Endothelial cell (in vitro differentiated cells): Measurements from ENCODE around the gene TBC1D13. TPM values are rescaled to one million over a fixed set of nuclear protein-coding genes. Genes with fewer than 3 reads are reported as not detected.

Experiments used
- DNase-seq: peaks from one replicate; pipeline ENCODE4 v3.0.0; 2021; ENCODE audit warnings: low spot score
- H3K27ac Mint-ChIP-seq: one replicate; pipeline ENCODE4 v1.8.0; 2021; ENCODE audit warnings: mixed read lengths, inconsistent platforms; ENCODE audit not compliant: unreplicated experiment
- H3K27me3 Mint-ChIP-seq: one replicate; pipeline ENCODE4 v1.8.0; 2021; ENCODE audit warnings: mild to moderate bottlenecking, moderate library complexity, mixed read lengths, inconsistent platforms; ENCODE audit not compliant: unreplicated experiment
- H3K36me3 Mint-ChIP-seq: one replicate; pipeline ENCODE4 v1.8.0; 2021; ENCODE audit warnings: mild to moderate bottlenecking, low read depth, mixed read lengths, inconsistent platforms; ENCODE audit not compliant: unreplicated experiment
- H3K4me1 Mint-ChIP-seq: one replicate; pipeline ENCODE4 v1.8.0; 2021; ENCODE audit warnings: mild to moderate bottlenecking, mixed read lengths, inconsistent platforms; ENCODE audit not compliant: unreplicated experiment
- H3K4me3 Mint-ChIP-seq: one replicate; pipeline ENCODE4 v1.8.0; 2021; ENCODE audit warnings: mild to moderate bottlenecking, mixed read lengths, inconsistent platforms; ENCODE audit not compliant: unreplicated experiment
- H3K9me3 Mint-ChIP-seq: one replicate; pipeline ENCODE4 v1.8.0; 2021; ENCODE audit warnings: mixed read lengths, inconsistent platforms; ENCODE audit not compliant: unreplicated experiment
- total RNA-seq: library from RNA; stranded (reverse); fragmentation: NEBNext Ultra II Directional; extraction: Animal tissue kit (Norgen Biotek cat#: 25700); gene quantifications from one replicate; pipeline ENCODE4 v1.2.1, GENCODE V29; 2021; ENCODE audit not compliant: unreplicated experiment
- TF ChIP-seq, protein P1 (sequence below): fragments of 200-600 bp; sonication (generic); IDR thresholded peaks from one replicate; pipeline ENCODE4 v1.5.0; 2021; ENCODE audit warnings: antibody characterized with exemption; ENCODE audit not compliant: unreplicated experiment

TBC1D13 gene
- total RNA-seq, 1 donor from 2014 or later = 58.8 TPM

GRCh38 chr9:128765499-128765898 is 21.6 kb upstream of the TBC1D13 start:
- H3K36me3 Mint-ChIP-seq = peaks cover 9% of the 10 kb centered on the region
- no peak for DNase-seq
- TF ChIP-seq, protein P1, sequence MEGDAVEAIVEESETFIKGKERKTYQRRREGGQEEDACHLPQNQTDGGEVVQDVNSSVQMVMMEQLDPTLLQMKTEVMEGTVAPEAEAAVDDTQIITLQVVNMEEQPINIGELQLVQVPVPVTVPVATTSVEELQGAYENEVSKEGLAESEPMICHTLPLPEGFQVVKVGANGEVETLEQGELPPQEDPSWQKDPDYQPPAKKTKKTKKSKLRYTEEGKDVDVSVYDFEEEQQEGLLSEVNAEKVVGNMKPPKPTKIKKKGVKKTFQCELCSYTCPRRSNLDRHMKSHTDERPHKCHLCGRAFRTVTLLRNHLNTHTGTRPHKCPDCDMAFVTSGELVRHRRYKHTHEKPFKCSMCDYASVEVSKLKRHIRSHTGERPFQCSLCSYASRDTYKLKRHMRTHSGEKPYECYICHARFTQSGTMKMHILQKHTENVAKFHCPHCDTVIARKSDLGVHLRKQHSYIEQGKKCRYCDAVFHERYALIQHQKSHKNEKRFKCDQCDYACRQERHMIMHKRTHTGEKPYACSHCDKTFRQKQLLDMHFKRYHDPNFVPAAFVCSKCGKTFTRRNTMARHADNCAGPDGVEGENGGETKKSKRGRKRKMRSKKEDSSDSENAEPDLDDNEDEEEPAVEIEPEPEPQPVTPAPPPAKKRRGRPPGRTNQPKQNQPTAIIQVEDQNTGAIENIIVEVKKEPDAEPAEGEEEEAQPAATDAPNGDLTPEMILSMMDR = no peak
- H3K27ac Mint-ChIP-seq = no peak overlapping the region
- H3K9me3 Mint-ChIP-seq = no peaks in the 10 kb centered on the region
- H3K27me3 Mint-ChIP-seq = peaks cover 5% of the 10 kb centered on the region
- H3K4me1 Mint-ChIP-seq = peaks cover 15% of the 10 kb centered on the region
- no peak overlapping the region for H3K4me3 Mint-ChIP-seq

- no peak for DNase-seq
- TF ChIP-seq, protein P1 = no peak
- peaks cover 8% of the 10 kb centered on the region for H3K36me3 Mint-ChIP-seq
- peaks cover 19% of the 10 kb centered on the region for H3K4me1 Mint-ChIP-seq
- no peak overlapping the region for H3K27ac Mint-ChIP-seq
- H3K27me3 Mint-ChIP-seq = peaks cover 13% of the 10 kb centered on the region
- no peak overlapping the region for H3K4me3 Mint-ChIP-seq
- no peaks in the 10 kb centered on the region for H3K9me3 Mint-ChIP-seq
Observed at GRCh38 chr9:128768606-128769005, 18.4 kb upstream of the TBC1D13 start.

DNA sequence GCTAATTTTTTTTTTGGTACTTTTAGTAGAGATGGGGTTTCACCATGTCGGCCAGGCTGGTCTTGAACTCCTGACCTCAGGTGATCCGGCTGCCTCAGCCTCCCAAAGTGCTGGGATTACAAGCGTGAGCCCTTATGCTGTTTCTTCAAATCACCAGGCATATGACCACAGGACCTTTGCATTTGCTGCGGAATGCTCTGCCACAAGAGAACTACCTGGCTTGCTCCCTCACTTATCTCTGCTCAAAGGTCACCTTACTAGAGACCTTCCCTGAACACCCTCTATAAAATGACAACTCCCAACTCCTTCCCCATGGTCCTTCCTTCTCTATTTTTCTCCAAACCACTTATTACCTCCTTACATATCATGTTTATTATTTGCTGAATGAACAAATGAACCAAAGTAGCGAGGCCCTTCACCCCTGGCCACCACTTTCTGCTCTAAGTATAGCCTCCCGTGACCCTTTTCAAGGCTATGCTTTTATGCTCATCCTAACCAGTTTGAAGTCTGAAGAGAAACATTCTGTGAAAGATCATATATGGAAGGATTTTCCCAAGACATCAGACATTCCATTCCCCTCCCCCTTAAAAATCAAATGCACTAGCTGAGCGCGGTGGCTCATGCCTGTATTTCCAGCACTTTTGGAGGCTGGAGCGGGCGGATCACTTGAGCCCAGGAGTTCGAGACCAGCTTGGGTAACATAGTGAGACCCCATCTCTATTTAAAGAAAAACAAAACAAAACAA is 16.6 kb upstream of the TBC1D13 start:
- DNase-seq = no peak
- H3K27me3 Mint-ChIP-seq = peaks cover 11% of the 10 kb centered on the region
- peaks cover 11% of the 10 kb centered on the region for H3K36me3 Mint-ChIP-seq
- peak overlapping the region; percentile 31 for H3K27ac Mint-ChIP-seq
- peak overlapping the region; percentile 94 for H3K4me3 Mint-ChIP-seq
- H3K4me1 Mint-ChIP-seq = peaks cover 15% of the 10 kb centered on the region
- TF ChIP-seq, protein P1 = no peak
- H3K9me3 Mint-ChIP-seq = no peaks in the 10 kb centered on the region

DNA sequence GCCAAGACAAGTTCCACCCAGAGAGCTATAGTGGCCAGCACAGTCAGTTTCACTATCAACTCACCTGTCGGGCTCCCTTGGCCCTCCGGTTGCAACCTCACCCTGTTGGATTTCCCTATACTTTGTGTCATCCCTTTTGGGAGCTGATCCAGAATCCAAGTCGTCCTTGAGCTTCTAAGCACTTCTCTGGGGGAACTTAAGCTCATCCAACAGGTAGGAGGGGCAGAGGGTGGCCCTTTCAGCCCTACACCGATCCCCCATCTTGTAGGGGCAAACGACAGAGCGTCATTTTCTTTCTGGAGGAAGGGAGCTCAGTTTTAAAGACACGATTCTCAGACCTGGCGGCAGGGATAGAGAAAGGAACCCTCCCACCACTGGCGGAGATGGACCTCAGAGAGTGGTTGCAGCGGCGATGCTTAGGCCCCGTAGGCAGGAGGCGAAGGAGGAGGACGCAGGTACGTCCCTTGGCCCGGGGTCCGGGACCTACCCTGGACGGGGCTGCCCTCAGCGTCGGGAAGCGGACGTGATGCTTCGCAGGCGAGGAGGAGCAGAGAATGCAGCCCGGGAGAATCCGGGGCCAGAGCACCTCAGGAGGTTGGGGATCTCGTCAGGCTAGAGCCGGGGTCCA is 15.8 kb upstream of the TBC1D13 start:
- peaks cover 15% of the 10 kb centered on the region for H3K4me1 Mint-ChIP-seq
- peaks cover 11% of the 10 kb centered on the region for H3K36me3 Mint-ChIP-seq
- peak; percentile 54 for DNase-seq
- H3K4me3 Mint-ChIP-seq = peak overlapping the region; percentile 94
- TF ChIP-seq, protein P1 = no peak
- H3K9me3 Mint-ChIP-seq = no peaks in the 10 kb centered on the region
- H3K27ac Mint-ChIP-seq = peak overlapping the region; percentile 83
- H3K27me3 Mint-ChIP-seq = peaks cover 11% of the 10 kb centered on the region
